Dermis blood vessel endothelial cell (primary cell): ENCODE measurements around the gene TAPBP. TPM values are rescaled to one million over a fixed set of nuclear protein-coding genes. Genes with fewer than 3 reads are reported as not detected.
"Not testable (repeated sequence)": the region's sequence is repeated elsewhere in the genome, so short reads cannot be mapped to it uniquely, and the experiment has no call there.

Experiments used
- DNase-seq: peaks from one replicate; pipeline ENCODE4 v3.0.0; 2010
- total RNA-seq: library from RNA; depleted of rRNA; stranded (reverse); fragments of >200 nt; gene quantifications from 2 replicates; pipeline ENCODE4 v1.2.3, GENCODE V29; 2014

TAPBP gene
- total RNA-seq, 1 donor from 2014 or later: 137 TPM

DNA sequence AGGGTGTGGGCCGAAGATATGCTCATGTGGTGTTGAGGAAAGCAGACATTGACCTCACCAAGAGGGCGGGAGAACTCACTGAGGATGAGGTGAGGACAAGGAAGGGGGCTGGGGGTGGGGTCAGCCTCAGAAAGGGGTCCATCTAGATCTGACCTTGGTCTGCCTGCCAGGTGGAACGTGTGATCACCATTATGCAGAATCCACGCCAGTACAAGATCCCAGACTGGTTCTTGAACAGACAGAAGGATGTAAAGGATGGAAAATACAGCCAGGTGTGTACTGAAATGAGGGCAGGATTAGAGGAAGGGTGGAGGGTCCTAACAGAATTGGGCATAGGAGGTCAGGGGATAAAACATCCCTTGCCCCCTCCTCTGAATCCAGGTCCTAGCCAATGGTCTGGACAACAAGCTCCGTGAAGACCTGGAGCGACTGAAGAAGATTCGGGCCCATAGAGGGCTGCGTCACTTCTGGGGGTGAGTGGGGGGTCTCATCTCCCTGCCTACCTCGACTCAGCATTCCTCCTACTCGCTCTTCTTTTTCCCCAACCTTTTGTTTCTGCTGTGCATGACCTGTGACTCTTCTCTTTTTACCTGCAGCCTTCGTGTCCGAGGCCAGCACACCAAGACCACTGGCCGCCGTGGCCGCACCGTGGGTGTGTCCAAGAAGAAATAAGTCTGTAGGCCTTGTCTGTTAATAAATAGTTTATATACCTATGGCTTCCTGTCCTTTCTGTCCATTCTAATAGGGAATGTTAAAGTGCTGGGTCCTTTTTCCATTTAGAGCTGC lies 37.9 kb downstream of the TAPBP start:
- DNase-seq: not testable (repeated sequence)

DNA sequence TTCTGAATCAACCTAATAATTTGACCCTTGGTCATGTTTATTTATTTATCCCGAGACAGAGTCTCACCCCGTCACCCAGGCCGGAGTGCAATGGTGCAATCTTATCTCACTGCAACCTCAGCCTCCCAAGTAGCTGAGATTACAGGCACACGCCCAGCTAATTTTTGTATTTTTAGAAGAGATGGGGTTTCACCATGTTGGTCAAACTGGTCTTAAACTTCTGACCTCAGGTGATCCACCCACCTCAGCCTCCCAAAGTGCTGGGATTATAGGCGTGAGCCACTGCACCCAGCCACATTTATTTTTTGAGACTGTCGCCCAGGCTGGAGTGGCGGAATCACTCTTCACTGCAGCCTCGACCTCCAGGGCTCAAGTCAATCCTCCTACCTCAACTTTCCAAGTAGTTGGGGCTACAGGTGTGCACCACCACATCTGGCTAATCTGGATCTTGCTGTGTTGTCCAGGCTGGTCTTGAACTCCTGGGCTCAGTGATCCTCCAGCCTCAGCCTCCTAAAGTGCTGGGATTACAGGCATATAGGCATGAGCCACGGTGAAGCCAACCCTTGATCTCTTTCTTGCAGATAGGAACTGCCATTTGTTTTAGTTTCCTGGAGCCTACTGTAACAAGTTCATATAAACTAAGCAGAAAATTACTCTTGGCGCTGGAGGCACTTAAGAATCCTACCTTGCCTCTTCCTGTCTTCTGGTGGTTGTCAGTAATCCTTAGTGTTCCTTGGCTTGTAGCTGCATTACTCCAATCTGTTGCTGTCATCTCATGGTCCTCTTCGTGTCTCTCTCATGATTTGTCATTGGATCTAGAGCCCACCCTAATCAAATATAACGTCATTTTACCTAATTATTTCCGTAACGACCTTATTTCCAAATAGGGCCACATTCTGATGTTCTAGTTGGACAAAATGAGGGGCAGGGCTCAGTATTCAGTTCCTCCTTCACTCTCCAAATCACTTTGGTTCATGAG lies 39.7 kb downstream of the TAPBP start:
- DNase-seq: peak; percentile 10

DNA sequence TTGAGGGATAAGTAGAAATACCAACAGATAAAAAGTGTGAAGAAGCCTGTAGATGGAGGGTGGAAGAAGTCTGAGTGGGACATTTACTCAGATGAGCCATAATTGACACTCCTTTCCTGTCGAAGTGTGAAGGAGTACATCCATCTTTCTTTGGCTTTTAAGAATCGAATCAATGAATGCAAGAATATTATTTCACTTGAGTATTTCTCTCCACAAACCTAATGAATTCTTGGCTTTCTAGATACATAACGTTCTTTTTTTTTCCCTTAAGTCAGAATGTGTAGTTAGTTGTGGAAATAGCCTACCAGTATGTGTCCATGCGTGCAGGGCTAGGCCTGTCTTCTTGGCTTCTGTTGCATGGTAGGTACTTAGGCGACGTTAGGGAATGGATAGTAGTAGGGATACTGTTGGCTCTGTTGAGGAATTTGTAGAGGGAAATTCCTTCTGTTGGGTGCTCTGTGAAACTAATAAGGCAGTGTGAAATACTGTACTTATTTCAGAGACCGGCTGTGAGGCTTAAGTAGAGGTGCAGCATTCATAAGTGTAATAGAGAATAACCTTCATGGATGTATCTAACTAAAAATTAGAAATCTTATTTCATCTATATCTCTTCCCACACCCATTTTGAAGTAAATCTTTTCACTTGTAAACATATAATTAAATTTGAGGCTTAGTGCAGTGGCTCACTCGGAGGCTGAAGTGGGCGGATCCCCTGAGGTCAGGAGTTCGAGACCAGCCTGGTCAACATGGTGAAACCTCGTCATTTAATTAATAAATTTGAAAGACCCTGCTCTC lies 40.6 kb downstream of the TAPBP start:
- DNase-seq: peak; percentile 7

DNA sequence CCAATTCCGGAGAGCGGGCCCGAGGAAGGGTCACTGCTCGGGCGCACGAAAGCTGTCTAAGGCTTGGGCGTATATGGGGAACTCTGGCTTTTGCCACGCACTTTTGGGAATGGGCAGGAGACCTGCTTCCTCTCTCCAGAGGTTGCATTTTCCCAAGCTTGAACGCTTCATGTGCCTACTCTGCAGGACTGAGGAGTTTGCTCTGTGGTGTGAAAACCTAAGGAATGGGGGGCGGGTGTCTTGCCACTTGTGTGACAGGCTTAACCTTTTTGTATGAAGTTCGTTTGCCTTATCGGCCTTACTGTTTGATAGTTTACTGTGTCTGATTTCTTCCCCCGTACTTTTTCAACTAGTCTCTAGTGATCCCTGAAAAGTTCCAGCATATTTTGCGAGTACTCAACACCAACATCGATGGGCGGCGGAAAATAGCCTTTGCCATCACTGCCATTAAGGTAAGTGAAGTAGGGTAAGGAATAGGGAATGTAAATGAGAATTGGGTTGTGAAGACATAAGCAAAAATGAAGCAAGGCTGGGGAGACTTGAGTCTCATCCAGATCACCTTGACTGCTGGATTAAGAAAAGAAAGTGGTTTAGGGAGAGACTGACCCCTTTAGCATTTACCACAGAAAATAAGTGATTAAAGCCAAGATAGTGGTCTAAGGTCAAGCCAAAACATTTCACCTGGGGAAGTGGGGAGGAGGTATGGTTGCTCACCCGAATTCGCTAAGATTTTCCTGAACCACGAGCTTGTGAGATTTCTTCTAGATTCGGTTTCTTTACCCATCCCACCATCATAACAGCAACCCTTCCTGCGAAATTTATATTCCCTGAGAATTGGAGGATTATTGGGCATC lies 41.4 kb downstream of the TAPBP start:
- peak; percentile 46 for DNase-seq

DNA sequence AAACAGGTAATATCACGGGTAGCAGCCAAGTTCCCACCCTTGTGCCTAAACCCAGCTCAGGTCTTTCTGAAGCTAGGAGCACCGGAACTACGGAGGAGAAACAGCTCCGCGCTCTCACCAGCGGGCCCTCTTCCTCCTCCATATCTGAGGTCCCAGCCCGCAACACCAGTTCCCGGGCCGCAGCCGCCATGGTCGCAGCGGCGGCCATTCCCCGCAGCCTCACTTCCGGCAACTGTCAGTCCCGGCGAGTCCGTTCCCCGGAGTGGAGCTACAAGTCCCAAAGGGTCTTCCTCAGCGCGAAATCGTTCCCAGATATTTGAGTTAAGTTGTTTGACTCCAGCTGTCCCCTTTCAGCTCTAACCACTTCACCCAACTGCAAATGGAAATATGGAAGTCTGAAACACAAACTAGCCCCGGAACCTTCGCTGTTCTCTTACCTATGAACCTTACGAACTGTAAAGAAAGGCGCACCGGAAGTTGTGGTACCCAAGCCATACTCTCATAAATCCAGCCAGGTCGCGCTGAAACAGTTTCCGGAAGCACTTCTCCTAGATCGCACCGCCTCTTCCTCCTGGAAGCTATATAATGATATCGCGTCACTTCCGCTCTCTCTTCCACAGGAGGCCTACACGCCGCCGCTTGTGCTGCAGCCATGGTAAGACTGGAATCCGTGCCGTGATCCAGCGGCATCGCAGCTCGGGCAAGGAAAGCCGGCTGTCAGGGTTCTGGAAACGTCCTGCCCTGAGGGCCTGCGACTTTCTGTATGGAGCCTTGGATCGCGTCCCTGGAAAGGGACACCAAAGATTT lies 42.2 kb downstream of the TAPBP start, which contains the start of the genes RPS18 and VPS52:
TSS of gene RPS18 (plus strand) at position 608 of the 807 bp plus-strand sequence. CDS start at position 653, 45 bp downstream.
TSS of gene VPS52 (minus strand) at position 409 of the 807 bp plus-strand sequence. CDS start at position 208, 201 bp downstream.
- DNase-seq: peak; percentile 100

- DNase-seq: no peak
These were observed 42.8 kb downstream of the TAPBP start for GRCh38 chr6:33271117-33271467.

GRCh38 chr6:33264015-33264414 lies 49.9 kb downstream of the TAPBP start:
- DNase-seq: no peak

GRCh38 chr6:33262490-33262889 lies 51.4 kb downstream of the TAPBP start:
- DNase-seq: not testable (repeated sequence)

- DNase-seq: no peak
These were observed 54.8 kb downstream of the TAPBP start for GRCh38 chr6:33259032-33259431.

DNA sequence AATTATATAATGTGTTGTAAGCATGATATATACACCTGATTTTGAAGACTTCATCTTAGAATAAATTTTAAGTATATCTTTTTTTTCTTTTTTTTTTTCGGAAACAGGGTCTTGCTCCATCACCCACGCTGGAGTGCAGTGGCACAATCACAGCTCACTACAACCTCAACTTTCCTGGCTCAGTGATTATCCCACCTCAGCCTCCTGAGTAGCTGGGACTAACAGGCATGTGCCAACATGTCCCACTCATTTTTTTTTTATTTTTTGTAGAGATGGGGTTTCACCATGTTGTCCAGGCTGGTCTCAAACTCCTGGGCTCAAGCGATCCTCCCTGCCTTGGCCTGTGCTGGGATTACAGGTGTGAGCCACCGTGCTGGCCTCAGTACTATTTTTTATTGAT lies 59.3 kb downstream of the TAPBP start:
- DNase-seq: no peak

- no peak for DNase-seq
These were observed 61.1 kb downstream of the TAPBP start for GRCh38 chr6:33252759-33253158.

DNA sequence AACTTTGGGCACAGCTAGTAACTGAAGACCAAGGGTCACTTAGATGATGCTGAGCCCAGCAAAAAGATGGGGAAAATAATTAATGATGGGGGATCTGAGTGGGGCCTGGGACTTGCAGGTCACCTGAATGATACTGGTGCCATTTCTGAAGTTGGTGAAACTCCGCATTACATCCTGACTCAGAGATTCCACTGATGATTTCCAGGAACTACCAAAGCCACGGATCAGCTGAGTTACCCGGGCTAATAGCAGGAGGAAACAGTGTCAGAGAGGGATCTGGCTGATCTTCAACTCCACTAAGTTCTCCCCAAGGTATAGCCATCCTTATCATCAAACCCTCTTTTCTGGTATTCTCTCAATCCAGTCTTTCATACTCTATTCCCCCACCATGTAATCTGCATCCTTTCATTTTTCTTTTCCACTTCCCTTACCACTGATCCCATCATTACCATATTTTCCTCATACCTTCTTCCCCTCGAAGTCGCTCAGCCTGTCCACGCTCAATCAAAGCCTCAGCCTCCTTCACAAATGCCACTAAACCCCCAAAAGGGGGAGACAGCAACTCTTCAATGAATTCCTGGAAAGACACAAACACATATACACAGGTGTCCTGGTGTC lies 62.4 kb downstream of the TAPBP start:
- no peak for DNase-seq

DNA sequence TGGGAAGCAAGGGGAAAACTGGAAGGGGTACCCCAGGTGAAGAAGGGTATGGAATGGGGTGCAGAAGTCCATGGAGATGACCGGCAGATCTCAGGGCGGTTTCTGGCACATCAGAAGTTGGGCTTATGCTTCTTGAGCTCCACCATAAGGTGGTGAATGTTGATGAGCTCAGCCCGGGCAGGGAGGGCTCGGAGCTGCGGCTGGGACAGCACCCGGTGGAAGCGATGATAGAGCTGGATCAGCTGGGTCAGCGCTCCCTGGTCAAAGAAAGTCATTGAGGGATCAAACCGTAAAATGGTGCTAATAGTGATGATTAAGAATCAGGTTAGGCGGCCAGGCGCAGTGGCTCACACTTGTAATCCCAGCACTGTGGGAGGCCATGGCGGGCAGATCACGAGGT lies 63.1 kb downstream of the TAPBP start:
- no peak for DNase-seq

- peak; percentile 50 for DNase-seq
These were observed 63.9 kb downstream of the TAPBP start for GRCh38 chr6:33249732-33250630.

Other genes with a start within 250 kb of the TAPBP start
- 0.34 and 17.4 TPM in 2 replicates for gene HLA-DPA1, start 240.4 kb downstream of the TAPBP start, total RNA-seq
- 1.4 and 22.4 TPM in 2 replicates for gene HLA-DPB1, start 238.1 kb downstream of the TAPBP start, total RNA-seq
- gene COL11A2, start 121.6 kb downstream of the TAPBP start, total RNA-seq: 0.28 and 0.34 TPM in 2 replicates
- gene RXRB, start 113.4 kb downstream of the TAPBP start, total RNA-seq: 26.6 and 27.9 TPM in 2 replicates
- gene SLC39A7, start 113.2 kb downstream of the TAPBP start, total RNA-seq: 93.6 and 99.4 TPM in 2 replicates
- gene HSD17B8, start 109.4 kb downstream of the TAPBP start, total RNA-seq: 8.7 and 9.7 TPM in 2 replicates
- gene RING1, start 105.6 kb downstream of the TAPBP start, total RNA-seq: 22.6 and 29.0 TPM in 2 replicates
- gene VPS52, start 42.2 kb downstream of the TAPBP start, total RNA-seq: 33.7 and 38.5 TPM in 2 replicates
- 1,732 and 3,722 TPM in 2 replicates for gene RPS18, start 42.0 kb downstream of the TAPBP start, total RNA-seq
- 5.9 and 10.0 TPM in 2 replicates for gene B3GALT4, start 37.0 kb downstream of the TAPBP start, total RNA-seq
- 65.9 and 75.4 TPM in 2 replicates for gene WDR46, start 24.8 kb downstream of the TAPBP start, total RNA-seq
- gene PFDN6, start 24.5 kb downstream of the TAPBP start, total RNA-seq: 22.1 and 29.1 TPM in 2 replicates
- 82.4 and 88.3 TPM in 2 replicates for gene RGL2, start 15.1 kb downstream of the TAPBP start, total RNA-seq
- 15.8 and 16.8 TPM in 2 replicates for gene ZBTB22, start 3.7 kb upstream of the TAPBP start, total RNA-seq
- 52.1 and 57.9 TPM in 2 replicates for gene DAXX, start 8.9 kb upstream of the TAPBP start, total RNA-seq
- 12.4 and 34.3 TPM in 2 replicates for gene KIFC1, start 77.7 kb upstream of the TAPBP start, total RNA-seq
- 14.4 and 16.5 TPM in 2 replicates for gene PHF1, start 96.9 kb upstream of the TAPBP start, total RNA-seq
- gene CUTA, start 104.0 kb upstream of the TAPBP start, total RNA-seq: 61.3 and 61.7 TPM in 2 replicates
- 2.4 and 2.5 TPM in 2 replicates for gene SYNGAP1, start 106.0 kb upstream of the TAPBP start, total RNA-seq
- gene ZBTB9, start 140.5 kb upstream of the TAPBP start, total RNA-seq: 5.5 and 6.3 TPM in 2 replicates